GM23338 (cell line): ENCODE measurements around the gene R3HDM1. TPM values are rescaled to one million over a fixed set of nuclear protein-coding genes. Genes with fewer than 3 reads are reported as not detected.

ENCODE experiments used
- ATAC-seq: fragments of 200-7000 bp; cut with Tn5 transposase; 3 replicates; pipeline ENCODE4 v1.9.1; 2020
- DNase-seq: peaks from one replicate; pipeline ENCODE4 v3.0.0-alpha.2; 2015; ENCODE audit warnings: low spot score
- H2AFZ ChIP-seq: fragments of 200-600 bp; sonication (generic); 2 replicates; pipeline ENCODE4 v1.8.0; 2016; ENCODE audit warnings: antibody characterized with exemption, mild to moderate bottlenecking, moderate library complexity
- H3F3A ChIP-seq: fragments of 200-600 bp; sonication (generic); replicated peaks from 2 replicates; pipeline ENCODE4 v1.8.0; 2017; ENCODE audit warnings: antibody characterized with exemption, mixed run types, low read depth
- H3K27ac ChIP-seq: fragments of 200-600 bp; sonication (generic); 2 replicates; pipeline ENCODE4 v1.6.1; 2016; ENCODE audit warnings: low read depth
- H3K27me3 ChIP-seq: fragments of 200-600 bp; sonication (generic); 2 replicates; pipeline ENCODE4 v1.8.0; 2016; ENCODE audit warnings: mild to moderate bottlenecking, mixed run types, moderate library complexity; ENCODE audit not compliant: insufficient read depth
- H3K36me3 ChIP-seq: fragments of 200-600 bp; sonication (generic); 2 replicates; pipeline ENCODE4 v1.8.0; 2016; ENCODE audit warnings: mild to moderate bottlenecking; ENCODE audit not compliant: insufficient read depth
- H3K4me1 ChIP-seq: fragments of 200-600 bp; sonication (generic); 2 replicates; pipeline ENCODE4 v1.8.0; 2016; ENCODE audit warnings: mild to moderate bottlenecking, moderate library complexity; ENCODE audit not compliant: insufficient read depth
- H3K4me2 ChIP-seq: fragments of 200-600 bp; sonication (generic); 2 replicates; pipeline ENCODE4 v1.7.1; 2017; ENCODE audit warnings: mixed run types
- H3K4me3 ChIP-seq: fragments of 200-600 bp; sonication (generic); 2 replicates; pipeline ENCODE4 v1.6.1; 2016; ENCODE audit warnings: mixed run types
- H3K79me2 ChIP-seq: fragments of 200-600 bp; sonication (generic); replicated peaks from 2 replicates; pipeline ENCODE4 v1.8.0; 2017; ENCODE audit warnings: mild to moderate bottlenecking; ENCODE audit not compliant: insufficient read depth
- H3K9me2 ChIP-seq: fragments of 200-600 bp; sonication (generic); 2 replicates; pipeline ENCODE4 v1.8.0; 2017; ENCODE audit not compliant: insufficient read depth
- H4K20me1 ChIP-seq: fragments of 200-600 bp; sonication (generic); replicated peaks from 2 replicates; pipeline ENCODE4 v1.8.0; 2017; ENCODE audit warnings: mild to moderate bottlenecking; ENCODE audit not compliant: insufficient read depth
- H3K27ac Mint-ChIP-seq: 2 replicates; pipeline ENCODE4 v1.8.0; 2020; ENCODE audit warnings: inconsistent platforms, mild to moderate bottlenecking, moderate library complexity, mixed read lengths
- H3K27me3 Mint-ChIP-seq: 3 replicates; pipeline ENCODE4 v1.8.0; 2022; ENCODE audit warnings: low read depth, mild to moderate bottlenecking, moderate library complexity, mixed read lengths, inconsistent platforms; ENCODE audit not compliant: insufficient read depth, poor library complexity
- H3K36me3 Mint-ChIP-seq: 3 replicates; pipeline ENCODE4 v1.8.0; 2021; ENCODE audit warnings: low read depth, mild to moderate bottlenecking, inconsistent platforms, moderate library complexity, mixed read lengths
- H3K4me1 Mint-ChIP-seq: 3 replicates; pipeline ENCODE4 v1.8.0; 2020; ENCODE audit warnings: mild to moderate bottlenecking, inconsistent platforms, mixed read lengths
- H3K4me3 Mint-ChIP-seq: 3 replicates; pipeline ENCODE4 v1.8.0; 2021; ENCODE audit warnings: moderate library complexity, mild to moderate bottlenecking, inconsistent platforms, mixed read lengths
- H3K9me3 Mint-ChIP-seq: 3 replicates; pipeline ENCODE4 v1.8.0; 2020; ENCODE audit warnings: moderate library complexity, mild to moderate bottlenecking, inconsistent platforms, mixed read lengths
- CTCF ChIP-seq, 2 experiments: fragments of 200-600 bp in 1 of 2; sonication (generic) in 1 of 2; conservative IDR thresholded peaks; 2 replicates each; pipeline versions ENCODE4 v1.5.1 to v1.6.1; 2016 to 2017; ENCODE audit warnings: antibody characterized with exemption in 2 of 2, low read depth in 2 of 2, mild to moderate bottlenecking in 2 of 2, moderate library complexity in 1 of 2
- ETS1 ChIP-seq: IDR thresholded peaks from 2 replicates; pipeline ENCODE4 v1.6.1; 2016; ENCODE audit warnings: antibody characterized with exemption
- EZH2phosphoT487 ChIP-seq: fragments of 200-600 bp; sonication (generic); IDR thresholded peaks from one replicate; pipeline ENCODE4 v1.8.1; 2018; ENCODE audit warnings: antibody characterized with exemption; ENCODE audit not compliant: unreplicated experiment
- JUNB ChIP-seq: IDR thresholded peaks from one replicate; pipeline ENCODE4 v1.6.1; 2016; ENCODE audit warnings: antibody characterized with exemption; ENCODE audit not compliant: unreplicated experiment
- NANOG ChIP-seq: IDR thresholded peaks from 2 replicates; pipeline ENCODE4 v1.6.1; 2016; ENCODE audit warnings: antibody characterized with exemption, borderline replicate concordance
- POLR2AphosphoS5 ChIP-seq: IDR thresholded peaks from 2 replicates; pipeline ENCODE4 v1.6.1; 2016; ENCODE audit warnings: antibody characterized with exemption, low read depth
- ZNF462 ChIP-seq: fragments of 250-450 bp; sonication (Bioruptor Pico); IDR thresholded peaks from 2 replicates; pipeline ENCODE4 v1.5.0; 2020; ENCODE audit warnings: mild to moderate bottlenecking, moderate library complexity
- microRNA counts: library from miRNA; unstranded; fragments of <30 nt; microRNA quantifications from one replicate; lab custom pipeline; 2017
- microRNA-seq: library from miRNA; unstranded; fragments of <30 nt; microRNA quantifications from one replicate; pipeline ENCODE4, GENCODE V29; 2017
- polyA plus RNA-seq: library from polyadenylated mRNA; unstranded; fragments of >200 nt; fragmentation: Nextera tagmentation; extraction: Ambion mirVana; gene quantifications from 2 replicates; pipeline ENCODE4 v1.2.1, GENCODE V29; 2016
- small RNA-seq: library from RNA; depleted of rRNA; stranded (forward); fragments of <200 nt; gene quantifications from one replicate; pipeline ENCODE3, GENCODE V24; 2014; ENCODE audit warnings: low replicate concordance
- total RNA-seq: library from RNA; depleted of rRNA; stranded (reverse); fragments of >200 nt; shearing (Covaris generic); gene quantifications from 2 replicates; pipeline ENCODE4 v1.2.3, GENCODE V29; 2014; rRNA removed

Gene R3HDM1
- total and polyA plus RNA-seq, 2 experiments from 2014 or later: 63.1 to 88.8 TPM

- Histone ChIP-seq H3K79me2 (no peaks in the 10 kb centered on the region), H3K4me1 (no peaks in the 10 kb centered on the region), H3K4me2 (no peak overlapping the region), H3K4me3 (no peak overlapping the region), H2AFZ (no peak overlapping the region), H3K9me2 (no peaks in the 10 kb centered on the region), H3K27me3 (no peaks in the 10 kb centered on the region), H3F3A (peaks cover 4% of the 10 kb centered on the region; the same call in 1 of the 2 replicates), H4K20me1 (peaks cover 11% of the 10 kb centered on the region), H3K27ac (no peak overlapping the region), H3K36me3 (peaks cover 65% of the 10 kb centered on the region)
- H3K27ac Mint-ChIP-seq: no peak overlapping the region
- TF ChIP-seq JUNB: no peak
- TF ChIP-seq ZNF462 (CRISPR knock-in tag): no peak
- TF ChIP-seq EZH2phosphoT487: no peak
- no peak for TF ChIP-seq CTCF (conservative IDR thresholded peaks at IDR 0.05; ENCODE audit: low read depth in 2 of 2)
- no peak for TF ChIP-seq NANOG
- no peak for TF ChIP-seq ETS1
- TF ChIP-seq POLR2AphosphoS5: no peak
- peaks cover 90% of the 10 kb centered on the region for H3K36me3 Mint-ChIP-seq
- H3K4me3 Mint-ChIP-seq: no peak overlapping the region
- no peak for DNase-seq
- no peaks in the 10 kb centered on the region for H3K4me1 Mint-ChIP-seq
- no peak for ATAC-seq
- H3K27me3 Mint-ChIP-seq: peaks cover 3% of the 10 kb centered on the region
- H3K9me3 Mint-ChIP-seq: no peaks in the 10 kb centered on the region
These were observed 242.6 kb downstream of the R3HDM1 start for GRCh38 chr2:135773917-135774316.

MicroRNAs encoded within 50 kb of the gene (microRNA counts, 767-probe panel; counts per million panel counts)
- 5,127 counts per million, percentile 21 among the panel's probes with 10 or more counts for microRNA hsa-miR-128 (lab: Ali Mortazavi, UCI)

Small RNAs within 50 kb of the gene (microRNA-seq; reads per million reads assigned to microRNA genes)
- 42.3 reads per million, percentile 54 among the genes with 10 or more reads in this experiment for gene MIR128-1

Small RNAs within 50 kb of the gene (small RNA-seq; reads per million reads assigned to genes)
- gene MIR128-1 (3.9 reads per million, percentile 91 among the genes with 10 or more reads in this experiment), gene RNU6-512P (not detected)

Other genes starting within 250 kb of the R3HDM1 start
- gene ZRANB3, start 266 bp upstream of the R3HDM1 start, total RNA-seq: 15.2 and 16.8 TPM in 2 replicates
- 10.5 and 11.2 TPM in 2 replicates for gene ZRANB3, start 266 bp upstream of the R3HDM1 start, polyA plus RNA-seq
- 57.6 and 62.0 TPM in 2 replicates for gene UBXN4, start 210.4 kb downstream of the R3HDM1 start, total RNA-seq
- 160 and 226 TPM in 2 replicates for gene UBXN4, start 210.4 kb downstream of the R3HDM1 start, polyA plus RNA-seq